GM23338 (cell line): ENCODE results near the gene VEPH1. TPM values are rescaled to one million over a fixed set of nuclear protein-coding genes. Genes with fewer than 3 reads are reported as not detected.

Experiments
- ATAC-seq: fragments of 200-7000 bp; cut with Tn5 transposase; 3 replicates; pipeline ENCODE4 v1.9.1; 2020
- DNase-seq: peaks from one replicate; pipeline ENCODE4 v3.0.0-alpha.2; 2015; ENCODE audit warnings: low spot score
- H2AFZ ChIP-seq: fragments of 200-600 bp; sonication (generic); 2 replicates; pipeline ENCODE4 v1.8.0; 2016; ENCODE audit warnings: antibody characterized with exemption, mild to moderate bottlenecking, moderate library complexity
- H3F3A ChIP-seq: fragments of 200-600 bp; sonication (generic); replicated peaks from 2 replicates; pipeline ENCODE4 v1.8.0; 2017; ENCODE audit warnings: antibody characterized with exemption, mixed run types, low read depth
- H3K27ac ChIP-seq: fragments of 200-600 bp; sonication (generic); 2 replicates; pipeline ENCODE4 v1.6.1; 2016; ENCODE audit warnings: low read depth
- H3K27me3 ChIP-seq: fragments of 200-600 bp; sonication (generic); 2 replicates; pipeline ENCODE4 v1.8.0; 2016; ENCODE audit warnings: mild to moderate bottlenecking, mixed run types, moderate library complexity; ENCODE audit not compliant: insufficient read depth
- H3K36me3 ChIP-seq: fragments of 200-600 bp; sonication (generic); 2 replicates; pipeline ENCODE4 v1.8.0; 2016; ENCODE audit warnings: mild to moderate bottlenecking; ENCODE audit not compliant: insufficient read depth
- H3K4me1 ChIP-seq: fragments of 200-600 bp; sonication (generic); 2 replicates; pipeline ENCODE4 v1.8.0; 2016; ENCODE audit warnings: mild to moderate bottlenecking, moderate library complexity; ENCODE audit not compliant: insufficient read depth
- H3K4me2 ChIP-seq: fragments of 200-600 bp; sonication (generic); 2 replicates; pipeline ENCODE4 v1.7.1; 2017; ENCODE audit warnings: mixed run types
- H3K4me3 ChIP-seq: fragments of 200-600 bp; sonication (generic); 2 replicates; pipeline ENCODE4 v1.6.1; 2016; ENCODE audit warnings: mixed run types
- H3K79me2 ChIP-seq: fragments of 200-600 bp; sonication (generic); replicated peaks from 2 replicates; pipeline ENCODE4 v1.8.0; 2017; ENCODE audit warnings: mild to moderate bottlenecking; ENCODE audit not compliant: insufficient read depth
- H3K9me2 ChIP-seq: fragments of 200-600 bp; sonication (generic); 2 replicates; pipeline ENCODE4 v1.8.0; 2017; ENCODE audit not compliant: insufficient read depth
- H4K20me1 ChIP-seq: fragments of 200-600 bp; sonication (generic); replicated peaks from 2 replicates; pipeline ENCODE4 v1.8.0; 2017; ENCODE audit warnings: mild to moderate bottlenecking; ENCODE audit not compliant: insufficient read depth
- H3K27ac Mint-ChIP-seq: 2 replicates; pipeline ENCODE4 v1.8.0; 2020; ENCODE audit warnings: inconsistent platforms, mild to moderate bottlenecking, moderate library complexity, mixed read lengths
- H3K27me3 Mint-ChIP-seq: 3 replicates; pipeline ENCODE4 v1.8.0; 2022; ENCODE audit warnings: low read depth, mild to moderate bottlenecking, moderate library complexity, mixed read lengths, inconsistent platforms; ENCODE audit not compliant: insufficient read depth, poor library complexity
- H3K36me3 Mint-ChIP-seq: 3 replicates; pipeline ENCODE4 v1.8.0; 2021; ENCODE audit warnings: low read depth, mild to moderate bottlenecking, inconsistent platforms, moderate library complexity, mixed read lengths
- H3K4me1 Mint-ChIP-seq: 3 replicates; pipeline ENCODE4 v1.8.0; 2020; ENCODE audit warnings: mild to moderate bottlenecking, inconsistent platforms, mixed read lengths
- H3K4me3 Mint-ChIP-seq: 3 replicates; pipeline ENCODE4 v1.8.0; 2021; ENCODE audit warnings: moderate library complexity, mild to moderate bottlenecking, inconsistent platforms, mixed read lengths
- H3K9me3 Mint-ChIP-seq: 3 replicates; pipeline ENCODE4 v1.8.0; 2020; ENCODE audit warnings: moderate library complexity, mild to moderate bottlenecking, inconsistent platforms, mixed read lengths
- EZH2phosphoT487 ChIP-seq: fragments of 200-600 bp; sonication (generic); IDR thresholded peaks from one replicate; pipeline ENCODE4 v1.8.1; 2018; ENCODE audit warnings: antibody characterized with exemption; ENCODE audit not compliant: unreplicated experiment
- STAT1 ChIP-seq: IDR thresholded peaks from one replicate; pipeline ENCODE4 v1.6.1; 2016; ENCODE audit warnings: antibody characterized with exemption; ENCODE audit not compliant: unreplicated experiment
- ZNF462 ChIP-seq: fragments of 250-450 bp; sonication (Bioruptor Pico); IDR thresholded peaks from 2 replicates; pipeline ENCODE4 v1.5.0; 2020; ENCODE audit warnings: mild to moderate bottlenecking, moderate library complexity
- polyA plus RNA-seq: library from polyadenylated mRNA; unstranded; fragments of >200 nt; fragmentation: Nextera tagmentation; extraction: Ambion mirVana; gene quantifications from 2 replicates; pipeline ENCODE4 v1.2.1, GENCODE V29; 2016
- total RNA-seq: library from RNA; depleted of rRNA; stranded (reverse); fragments of >200 nt; shearing (Covaris generic); gene quantifications from 2 replicates; pipeline ENCODE4 v1.2.3, GENCODE V29; 2014
- TF ChIP-seq, protein P1 (sequence below): IDR thresholded peaks from 2 replicates; pipeline ENCODE4 v1.6.1; 2016; ENCODE audit warnings: antibody characterized with exemption

Gene VEPH1
- total and polyA plus RNA-seq, 2 experiments from 2014 or later = 15.4 to 33.8 TPM

GRCh38 chr3:157516928-157517327 is 13.7 kb upstream of the VEPH1 start (continued):
- TF ChIP-seq ZNF462 (CRISPR knock-in tag) (no peak), EZH2phosphoT487 (no peak)

GRCh38 chr3:157515398-157515797 is 12.2 kb upstream of the VEPH1 start:
- TF ChIP-seq, protein P1, sequence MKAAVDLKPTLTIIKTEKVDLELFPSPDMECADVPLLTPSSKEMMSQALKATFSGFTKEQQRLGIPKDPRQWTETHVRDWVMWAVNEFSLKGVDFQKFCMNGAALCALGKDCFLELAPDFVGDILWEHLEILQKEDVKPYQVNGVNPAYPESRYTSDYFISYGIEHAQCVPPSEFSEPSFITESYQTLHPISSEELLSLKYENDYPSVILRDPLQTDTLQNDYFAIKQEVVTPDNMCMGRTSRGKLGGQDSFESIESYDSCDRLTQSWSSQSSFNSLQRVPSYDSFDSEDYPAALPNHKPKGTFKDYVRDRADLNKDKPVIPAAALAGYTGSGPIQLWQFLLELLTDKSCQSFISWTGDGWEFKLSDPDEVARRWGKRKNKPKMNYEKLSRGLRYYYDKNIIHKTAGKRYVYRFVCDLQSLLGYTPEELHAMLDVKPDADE = no peak
- TF ChIP-seq STAT1 = no peak
- Mint-ChIP-seq H3K36me3 (peaks cover 3% of the 10 kb centered on the region; the same call in 1 of the 3 replicates), H3K4me3 (no peak overlapping the region), H3K27ac (no peak overlapping the region), H3K9me3 (peaks cover 12% of the 10 kb centered on the region), H3K27me3 (peaks cover 3% of the 10 kb centered on the region), H3K4me1 (no peaks in the 10 kb centered on the region)
- no peaks in the 10 kb centered on the region for H3K9me2 ChIP-seq
- no peak overlapping the region for H3K27ac ChIP-seq
- H4K20me1 ChIP-seq = no peaks in the 10 kb centered on the region
- no peak overlapping the region for H3K4me3 ChIP-seq
- H3K79me2 ChIP-seq = no peaks in the 10 kb centered on the region
- H3K36me3 ChIP-seq = 0 out of 2 replicates have a peak, but pooled peaks cover 6% of the 10 kb centered on the region
- H2AFZ ChIP-seq = no peak overlapping the region
- no peaks in the 10 kb centered on the region for H3K27me3 ChIP-seq
- no peak overlapping the region for H3K4me2 ChIP-seq
- DNase-seq = no peak
- ATAC-seq = no peak
- no peaks in the 10 kb centered on the region for H3K4me1 ChIP-seq
- H3F3A ChIP-seq = no peaks in the 10 kb centered on the region
